SK-N-SH (cell line): Measurements from ENCODE around the gene STAM2. TPM values are rescaled to one million over a fixed set of nuclear protein-coding genes. Genes with fewer than 3 reads are reported as not detected.

ENCODE experiments used
- GABPA ChIP-seq: IDR thresholded peaks from 2 replicates; pipeline ENCODE4 v1.4.0; 2012; ENCODE audit warnings: low read depth, mild to moderate bottlenecking
- polyA plus RNA-seq, 3 experiments: library from polyadenylated mRNA; depleted of rRNA; stranded (reverse); fragments of >200 nt; gene quantifications; 2 replicates each; pipeline ENCODE4 v1.2.3, GENCODE V29; 2012
- small RNA-seq, 7 experiments: library from RNA; depleted of rRNA; stranded (forward); fragments of <200 nt; gene quantifications; one replicate each; pipeline ENCODE3, GENCODE V24; 2012

Gene STAM2
- polyA plus RNA-seq, 1 of the 3 experiments (the other 2 are of a cell fraction) = 6.9 TPM

DNA sequence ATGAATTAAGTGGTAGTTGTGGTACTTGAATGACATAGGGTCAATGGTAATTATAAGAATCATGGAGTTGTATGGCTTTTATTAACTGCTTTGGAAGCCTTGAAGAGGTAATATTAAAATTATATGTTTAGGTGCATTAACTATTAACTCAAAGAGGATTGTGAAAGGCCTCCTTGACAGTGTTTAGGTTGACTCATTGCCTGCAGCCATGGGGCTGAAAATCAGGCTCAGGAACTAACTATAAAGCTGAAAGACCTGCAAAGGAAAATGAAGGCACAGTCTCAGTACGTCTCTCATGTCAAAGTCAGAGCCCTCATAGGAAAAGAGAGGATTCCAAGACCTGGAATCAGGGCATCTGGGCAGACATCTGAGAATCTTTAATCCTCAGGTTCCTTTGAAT is 107.7 kb downstream of the STAM2 start (continued):
- no peak for TF ChIP-seq GABPA

Small RNA genes within 50 kb of the gene (small RNA-seq; reads per million reads assigned to genes)
- 0 to 1.1 (median 0) reads per million in 7 experiments for gene RPL30P2

Other genes starting within 250 kb of the STAM2 start
- 0.10 and 0.18 TPM in 2 replicates for gene CACNB4, start 76.7 kb downstream of the STAM2 start, polyA plus RNA-seq (2012; rRNA removed)
- gene FMNL2, start 159.4 kb upstream of the STAM2 start, polyA plus RNA-seq (2012; rRNA removed) = 14.5 and 16.1 TPM in 2 replicates